Ovary (tissue), 3 donors: ENCODE data around the gene UST.

Experiments
- CTCF ChIP-seq, 3 donors: fragments of 450-650 bp in 2 of 3; fragments of 200-600 bp in 1 of 3; IDR thresholded peaks; one replicate each; pipeline versions ENCODE4 v1.5.1 to v1.8.0; 2016 to 2022; ENCODE audit warnings: antibody characterized with exemption in 3 of 3, mild to moderate bottlenecking in 1 of 3
- POLR2A ChIP-seq: fragments of 450-650 bp; IDR thresholded peaks from one replicate; pipeline ENCODE4 v1.6.1; 2017; ENCODE audit warnings: antibody characterized with exemption, mild to moderate bottlenecking, moderate library complexity
- donor health status: DM: no; HTN: no; CAD: no.

- TF ChIP-seq POLR2A (no peak), CTCF (IDR thresholded peaks at IDR 0.05) (no peak)
These were observed 284.5 kb downstream of the UST start for GRCh38 chr6:149031201-149031858.
